Amniotic epithelial cell (primary cell): ENCODE data around the gene ZNF684.
"Not testable (repeated sequence)": the region's sequence is repeated elsewhere in the genome, so short reads cannot be mapped to it uniquely, and the experiment has no call there.

Experiments
- DNase-seq: peaks from one replicate; pipeline ENCODE4 v3.0.0-alpha.2; 2010; ENCODE audit warnings: low read depth

Gene ZNF684

DNA sequence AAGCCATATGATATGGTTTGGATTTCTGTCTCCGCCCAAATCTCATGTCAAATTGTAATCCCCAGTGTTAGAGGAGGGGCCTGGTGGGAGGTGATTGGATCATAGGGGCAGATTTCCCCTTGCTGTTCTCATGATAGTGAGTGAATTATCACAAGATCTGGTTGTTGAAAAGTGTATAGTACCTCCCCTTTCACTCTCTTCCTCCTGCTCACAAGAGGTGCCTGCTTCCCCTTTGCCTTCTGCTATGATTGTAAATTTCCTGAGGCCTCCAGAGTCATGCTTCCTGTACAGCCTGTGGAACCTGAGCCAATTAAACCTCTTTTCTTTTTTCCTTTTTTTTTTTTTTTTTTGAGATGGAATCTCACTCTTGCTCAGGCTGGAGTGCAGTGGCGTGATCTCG lies 43.4 kb downstream of the ZNF684 start:
- not testable (repeated sequence) for DNase-seq

DNA sequence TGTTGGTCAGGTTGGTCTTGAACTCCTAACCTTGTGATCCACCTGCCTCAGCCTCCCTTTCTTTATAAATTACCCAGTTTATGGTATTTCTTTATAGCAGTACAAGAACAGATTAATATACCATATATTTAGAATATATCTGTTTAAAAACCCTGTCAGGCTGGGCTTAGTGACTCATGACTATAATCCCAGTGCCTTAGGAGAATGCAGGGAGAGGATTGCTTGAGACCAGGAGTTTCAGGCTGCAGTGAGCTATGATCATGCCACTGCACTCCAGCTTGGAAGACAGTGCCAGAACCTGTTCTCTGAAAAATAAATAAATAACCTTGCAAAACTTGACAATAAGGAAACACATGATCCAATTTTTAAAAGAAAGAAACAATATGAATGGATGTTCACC lies 43.9 kb downstream of the ZNF684 start:
- peak; percentile 59 for DNase-seq

DNA sequence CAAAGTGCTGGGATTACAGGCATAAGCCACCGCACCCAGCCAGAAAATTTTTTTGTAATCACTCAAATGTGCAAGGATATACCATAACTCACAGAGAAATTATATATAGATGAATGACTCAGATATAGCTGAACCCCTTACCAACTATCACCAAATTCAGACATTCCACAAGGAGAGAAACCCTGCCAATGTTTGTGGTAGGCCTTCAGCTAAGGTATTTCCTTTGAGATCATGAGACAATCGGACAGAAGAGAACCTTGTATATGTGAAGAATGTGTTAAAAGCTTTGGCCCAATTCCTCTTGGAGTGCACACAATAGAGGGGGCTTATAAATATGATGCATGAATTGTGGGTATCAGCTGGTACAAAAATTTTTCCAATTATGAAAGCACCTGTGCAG lies 50.7 kb downstream of the ZNF684 start:
- no peak for DNase-seq

DNA sequence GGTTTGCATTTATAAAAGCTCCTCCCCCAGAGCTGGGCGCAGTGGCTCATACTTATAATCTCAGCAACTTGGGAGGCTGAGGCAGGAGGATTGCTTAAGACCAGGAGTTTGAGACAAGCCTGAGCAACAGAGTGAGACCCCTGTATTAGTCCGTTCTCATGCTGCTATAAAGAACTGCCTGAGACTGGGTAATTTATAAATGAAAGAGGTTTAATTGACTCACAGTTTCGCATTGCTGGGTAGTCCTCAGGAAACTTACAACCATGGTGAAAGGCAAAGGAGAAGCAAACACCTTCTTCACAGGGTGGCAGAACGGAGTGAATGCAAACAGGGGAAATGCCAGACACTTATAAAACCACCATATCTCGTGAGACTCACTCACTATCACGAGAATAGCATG lies 52.5 kb downstream of the ZNF684 start:
- no peak for DNase-seq

DNA sequence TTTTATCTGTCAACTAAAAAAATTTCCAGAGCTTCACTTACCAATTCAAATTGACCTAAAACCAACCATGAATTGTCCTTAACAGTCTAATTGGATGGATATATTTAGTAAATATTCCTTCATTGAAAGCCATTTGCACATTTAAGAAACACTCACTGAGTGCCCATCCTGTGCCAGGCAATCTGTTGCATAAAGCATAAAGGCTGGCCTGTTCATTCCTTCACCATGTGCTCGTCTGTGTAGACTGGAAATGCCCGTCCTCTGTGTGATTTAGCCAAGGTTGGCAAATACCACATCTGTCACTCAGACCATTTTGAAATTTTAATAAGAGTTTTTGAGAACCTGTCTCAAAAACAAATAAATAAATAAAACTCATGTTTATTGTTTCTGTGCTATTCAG lies 57.1 kb downstream of the ZNF684 start:
- no peak for DNase-seq

- DNase-seq: peak; percentile 25
These were observed 60.8 kb downstream of the ZNF684 start for GRCh38 chr1:40592107-40592803.

GRCh38 chr1:40593449-40594186 lies 62.2 kb downstream of the ZNF684 start:
- DNase-seq: peak; percentile 30

DNA sequence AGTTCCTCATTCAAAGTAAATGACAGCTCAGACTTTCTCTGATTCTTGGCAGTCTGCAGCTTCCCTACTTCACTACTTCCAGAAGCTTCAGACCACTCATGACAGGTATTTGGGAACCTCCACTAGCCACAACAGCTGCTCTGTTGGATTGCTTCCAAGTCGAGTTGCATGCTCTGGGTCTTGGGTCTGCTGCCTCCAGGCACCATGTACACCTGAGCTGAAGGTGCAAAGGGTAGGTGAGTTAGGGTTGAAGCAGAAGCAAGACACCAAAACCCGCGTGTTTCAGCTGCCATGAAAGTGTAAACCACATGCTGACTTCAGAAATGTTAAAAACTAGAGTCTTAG lies 62.7 kb downstream of the ZNF684 start:
- DNase-seq: no peak

- no peak for DNase-seq
These were observed 64.2 kb downstream of the ZNF684 start for GRCh38 chr1:40595623-40596022.
